Trophoblast cell (in vitro differentiated cells and primary cell): Measurements from ENCODE around the gene TMBIM1.
"Not testable (repeated sequence)": the region's sequence is repeated elsewhere in the genome, so short reads cannot be mapped to it uniquely, and the experiment has no call there.

Experiments used
- DNase-seq, 2 donors: peaks; one replicate each; pipeline ENCODE4 v3.0.0-alpha.2; 2016
- H2AFZ ChIP-seq: 2 replicates; pipeline ENCODE4 v1.6.1; 2013; ENCODE audit warnings: low read length, moderate library complexity, mild to moderate bottlenecking; ENCODE audit not compliant: insufficient read depth, poor library complexity
- H2AK5ac ChIP-seq: 2 replicates; pipeline ENCODE4 v1.6.1; 2013; ENCODE audit warnings: mild to moderate bottlenecking, low read length
- H2BK120ac ChIP-seq: 2 replicates; pipeline ENCODE4 v1.6.1; 2013; ENCODE audit warnings: low read length, mild to moderate bottlenecking, moderate library complexity; ENCODE audit not compliant: insufficient read depth, poor library complexity
- H2BK12ac ChIP-seq: 2 replicates; pipeline ENCODE4 v1.6.1; 2013; ENCODE audit warnings: mild to moderate bottlenecking, low read length, moderate library complexity
- H2BK5ac ChIP-seq: 2 replicates; pipeline ENCODE4 v1.6.1; 2013; ENCODE audit warnings: low read length, low read depth, moderate library complexity, mild to moderate bottlenecking; ENCODE audit not compliant: poor library complexity
- H3K14ac ChIP-seq: 2 replicates; pipeline ENCODE4 v1.6.1; 2013; ENCODE audit warnings: mild to moderate bottlenecking, low read length
- H3K18ac ChIP-seq: 2 replicates; pipeline ENCODE4 v1.6.1; 2013; ENCODE audit warnings: mild to moderate bottlenecking, low read length
- H3K23ac ChIP-seq: 2 replicates; pipeline ENCODE4 v1.6.1; 2013; ENCODE audit warnings: low read length
- H3K27ac ChIP-seq: 2 replicates; pipeline ENCODE4 v1.5.1; 2013; ENCODE audit warnings: low read depth, mild to moderate bottlenecking, inconsistent platforms, low read length, moderate library complexity
- H3K27me3 ChIP-seq: 2 replicates; pipeline ENCODE4 v1.6.1; 2013; ENCODE audit warnings: inconsistent platforms, mild to moderate bottlenecking, low read length, moderate library complexity; ENCODE audit not compliant: insufficient read depth
- H3K36me3 ChIP-seq, 2 experiments: 1 replicate in 1 of 2; 2 replicates in 1 of 2; pipeline ENCODE4 v1.6.1; 2013; ENCODE audit warnings: low read length in 2 of 2, mild to moderate bottlenecking in 2 of 2, moderate library complexity in 1 of 2; ENCODE audit not compliant: insufficient read depth in 2 of 2, control insufficient read depth in 1 of 2
- H3K4ac ChIP-seq: 2 replicates; pipeline ENCODE4 v1.6.1; 2013; ENCODE audit warnings: low read depth, mild to moderate bottlenecking, low read length, moderate library complexity
- H3K4me1 ChIP-seq, 2 experiments: 1 replicate in 1 of 2; 2 replicates in 1 of 2; pipeline ENCODE4 v1.6.1; 2013; ENCODE audit warnings: low read length in 2 of 2, mild to moderate bottlenecking in 2 of 2, moderate library complexity in 1 of 2; ENCODE audit not compliant: insufficient read depth in 2 of 2, control insufficient read depth in 1 of 2
- H3K4me2 ChIP-seq: 2 replicates; pipeline ENCODE4 v1.6.1; 2013; ENCODE audit warnings: inconsistent platforms, mild to moderate bottlenecking, low read length, moderate library complexity
- H3K4me3 ChIP-seq: 2 replicates; pipeline ENCODE4 v1.5.1; 2013; ENCODE audit warnings: mild to moderate bottlenecking, low read depth, low read length, inconsistent platforms
- H3K79me1 ChIP-seq: one replicate; pipeline ENCODE4 v1.6.1; 2013; ENCODE audit warnings: low read length
- H3K79me2 ChIP-seq: 2 replicates; pipeline ENCODE4 v1.6.1; 2013; ENCODE audit warnings: low read length, mild to moderate bottlenecking; ENCODE audit not compliant: control insufficient read depth, insufficient read depth, poor library complexity
- H3K9ac ChIP-seq: 2 replicates; pipeline ENCODE4 v1.6.1; 2013; ENCODE audit warnings: mild to moderate bottlenecking, low read length
- H3K9me3 ChIP-seq: 2 replicates; pipeline ENCODE4 v1.6.1; 2013; ENCODE audit warnings: low read depth, mild to moderate bottlenecking, control low read depth, inconsistent platforms, low read length; ENCODE audit not compliant: insufficient read depth
- H4K12ac ChIP-seq: 2 replicates; pipeline ENCODE4 v1.6.1; 2013; ENCODE audit warnings: low read depth, mild to moderate bottlenecking, low read length, moderate library complexity
- H4K8ac ChIP-seq: 2 replicates; pipeline ENCODE4 v1.6.1; 2013; ENCODE audit warnings: low read depth, mild to moderate bottlenecking, low read length, moderate library complexity
- H4K91ac ChIP-seq: one replicate; pipeline ENCODE4 v1.6.1; 2013; ENCODE audit warnings: low read depth, mild to moderate bottlenecking, low read length, moderate library complexity
- WGBS: extraction: QIAGEN DNeasy Blood & Tissue Kit; methylation state at CpG from one replicate; pipeline ENCODE4 v1.1.7; 2013; ENCODE audit warnings: missing lambda C conversion rate; ENCODE audit not compliant: insufficient read length, insufficient coverage; ENCODE audit errors: extremely low coverage; 5-methylcytosine and 5-hydroxymethylcytosine counted together

Gene TMBIM1

GRCh38 chr2:218311541-218312266, 19.4 kb upstream of the TMBIM1 start:
- not testable (repeated sequence) for H3K23ac ChIP-seq, H3K18ac ChIP-seq, H3K4me2 ChIP-seq, H3K27ac ChIP-seq, H3K4ac ChIP-seq, H3K79me2 ChIP-seq, H2BK120ac ChIP-seq, H3K36me3 ChIP-seq, H3K27me3 ChIP-seq, H4K12ac ChIP-seq, H3K14ac ChIP-seq, H3K4me3 ChIP-seq, H2AK5ac ChIP-seq, H3K4me1 ChIP-seq, H2AFZ ChIP-seq, H3K9me3 ChIP-seq, H3K9ac ChIP-seq, H3K79me1 ChIP-seq
- DNase-seq = peak; percentile 78 to 83
- Histone ChIP-seq H2BK5ac (peak overlapping the region; percentile 57), H4K8ac (peak overlapping the region; percentile 43), H2BK12ac (peak overlapping the region; percentile 43), H4K91ac (peak overlapping the region; percentile 66)
- WGBS = no CpG with 5 or more reads among the region's 11 CpGs

DNA sequence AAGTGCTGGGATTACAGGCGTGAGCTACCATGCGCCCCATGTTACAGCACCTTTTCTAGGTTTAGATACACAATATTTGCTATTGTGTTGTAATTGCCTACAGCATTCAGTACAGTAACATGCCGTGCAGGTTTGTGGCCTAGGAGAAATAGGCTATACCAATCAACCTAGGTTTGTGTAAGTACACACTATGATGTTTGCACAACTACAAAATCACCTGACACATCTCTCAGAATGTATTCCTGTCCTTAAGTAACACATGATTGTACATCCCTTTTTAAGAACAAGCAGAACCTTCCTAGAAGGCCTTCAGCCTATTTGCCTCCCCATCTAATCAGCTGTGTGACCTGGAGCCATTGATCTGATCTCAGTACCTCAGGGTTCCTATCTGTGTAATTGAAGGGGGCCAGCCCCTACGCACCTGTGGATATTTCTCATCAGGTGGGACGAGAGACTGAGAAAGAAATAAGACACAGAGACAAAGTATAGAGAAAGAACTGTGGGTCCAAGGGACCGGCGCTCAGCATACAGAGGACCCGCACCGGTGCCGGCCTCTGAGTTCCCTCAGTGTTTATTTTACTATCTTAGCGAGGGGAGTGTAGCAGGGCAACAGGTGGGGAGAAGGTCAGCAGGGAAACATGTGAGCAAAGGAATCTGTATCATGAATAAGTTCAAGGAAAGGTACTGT, 18.7 kb upstream of the TMBIM1 start:
- no peaks in the 10 kb centered on the region for H3K79me2 ChIP-seq
- no peak overlapping the region for H3K18ac ChIP-seq
- H3K4me3 ChIP-seq = no peak overlapping the region
- no peak overlapping the region for H3K4ac ChIP-seq
- no peak overlapping the region for H4K91ac ChIP-seq
- no peak overlapping the region for H3K14ac ChIP-seq
- H3K27me3 ChIP-seq = no peaks in the 10 kb centered on the region
- WGBS = no CpG with 5 or more reads among the region's 11 CpGs
- H2BK12ac ChIP-seq = no peak overlapping the region
- no peaks in the 10 kb centered on the region for H3K9me3 ChIP-seq
- no peak overlapping the region for H2AFZ ChIP-seq
- no peak overlapping the region for H4K8ac ChIP-seq
- H4K12ac ChIP-seq = no peak overlapping the region
- no peak overlapping the region for H3K23ac ChIP-seq
- H2AK5ac ChIP-seq = no peak overlapping the region
- H3K4me1 ChIP-seq = peaks cover 6% of the 10 kb centered on the region in 2 experiments
- no peak overlapping the region for H2BK120ac ChIP-seq
- H3K79me1 ChIP-seq = peaks cover 5% of the 10 kb centered on the region
- H3K4me2 ChIP-seq = no peak overlapping the region
- peak; percentile 62 to 77 for DNase-seq
- H3K9ac ChIP-seq = no peak overlapping the region
- no peaks in the 10 kb centered on the region for H3K36me3 ChIP-seq
- H3K27ac ChIP-seq = peak overlapping the region; percentile 45
- no peak overlapping the region for H2BK5ac ChIP-seq

DNA sequence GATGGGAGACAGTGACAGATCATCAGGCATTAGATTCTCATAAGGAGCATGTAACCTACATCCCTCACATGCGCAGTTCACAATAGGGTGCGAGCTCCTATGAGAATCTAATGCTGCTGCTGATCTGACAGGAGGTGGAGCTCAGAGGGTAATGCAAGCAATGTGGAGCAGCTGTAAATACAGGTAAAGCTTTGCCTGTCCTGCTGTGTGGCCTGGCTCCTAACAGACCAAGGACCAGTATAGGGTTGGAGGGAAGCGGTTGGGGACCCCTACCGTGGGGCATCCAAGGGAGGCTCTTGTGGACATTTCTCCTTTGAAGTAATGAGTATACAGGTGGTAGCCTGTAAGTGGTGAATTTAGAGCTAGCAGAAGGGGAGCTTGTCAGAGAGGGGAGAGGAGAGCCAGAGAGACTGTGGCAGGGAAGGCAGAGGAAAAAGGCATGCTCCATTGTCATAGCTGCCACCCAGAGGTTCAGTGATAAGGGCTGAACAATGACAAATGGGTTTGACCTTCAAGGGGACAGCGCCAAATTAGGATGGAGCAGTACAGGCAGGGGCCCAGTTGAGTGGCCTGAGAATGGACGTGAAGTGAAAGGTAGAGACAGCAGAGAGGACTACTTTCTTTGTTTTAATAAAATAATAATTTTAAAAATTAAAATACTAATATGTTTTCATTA, 15.2 kb upstream of the TMBIM1 start:
- no peak overlapping the region for H3K4ac ChIP-seq
- no peak overlapping the region for H3K9ac ChIP-seq
- H3K27ac ChIP-seq = no peak overlapping the region
- H2BK120ac ChIP-seq = no peak overlapping the region
- H3K9me3 ChIP-seq = no peaks in the 10 kb centered on the region
- no peak overlapping the region for H2BK12ac ChIP-seq
- no peak overlapping the region for H3K4me2 ChIP-seq
- no peak for DNase-seq
- no peak overlapping the region for H3K18ac ChIP-seq
- no peak overlapping the region for H4K8ac ChIP-seq
- H2AK5ac ChIP-seq = no peak overlapping the region
- H3K79me2 ChIP-seq = no peaks in the 10 kb centered on the region
- peaks cover 4% of the 10 kb centered on the region for H3K79me1 ChIP-seq
- H2AFZ ChIP-seq = no peak overlapping the region
- no peak overlapping the region for H4K12ac ChIP-seq
- no peaks in the 10 kb centered on the region for H3K27me3 ChIP-seq
- H2BK5ac ChIP-seq = no peak overlapping the region
- no peak overlapping the region for H3K14ac ChIP-seq
- no peak overlapping the region for H3K23ac ChIP-seq
- no CpG with 5 or more reads among the region's 6 CpGs for WGBS
- H3K36me3 ChIP-seq = no peaks in the 10 kb centered on the region
- no peak overlapping the region for H3K4me3 ChIP-seq
- peaks cover 3% of the 10 kb centered on the region in 2 experiments for H3K4me1 ChIP-seq
- no peak overlapping the region for H4K91ac ChIP-seq

DNA sequence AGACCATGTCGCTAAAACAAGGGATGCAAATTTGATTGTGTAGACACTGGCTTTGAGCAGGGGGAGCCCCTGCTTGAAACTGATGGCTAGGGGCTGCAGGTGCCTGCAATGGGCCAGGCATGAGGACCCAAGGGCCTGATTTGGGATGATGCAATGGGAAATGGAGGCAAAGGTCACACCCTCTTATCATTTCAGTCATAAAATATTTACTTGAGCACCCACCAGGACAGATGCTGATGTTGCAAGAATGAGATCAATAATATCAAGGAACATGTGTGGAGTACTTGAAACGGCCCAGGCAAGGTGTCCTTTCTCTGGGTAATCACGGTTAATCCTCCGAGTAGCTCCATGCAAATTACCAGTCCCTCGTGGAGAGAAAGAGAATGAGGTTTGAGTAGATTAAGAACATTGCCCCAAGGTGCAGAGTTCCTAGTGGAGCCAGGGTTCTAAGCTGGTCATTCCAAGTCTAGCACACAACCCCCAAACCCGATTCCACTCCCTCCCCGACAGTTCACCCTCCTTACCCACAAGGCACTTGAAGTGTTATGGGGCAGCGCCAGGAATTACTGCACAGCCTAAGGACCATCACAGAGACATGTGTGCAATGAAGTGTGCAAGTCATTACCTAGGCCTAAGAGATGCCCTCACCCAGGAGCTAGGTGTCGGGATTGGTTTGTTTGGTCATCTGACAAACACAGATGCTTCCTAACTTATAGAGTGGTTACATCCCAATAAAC, 14.0 kb upstream of the TMBIM1 start:
- Histone ChIP-seq H3K4me2 (no peak overlapping the region), H3K9me3 (no peaks in the 10 kb centered on the region), H4K8ac (no peak overlapping the region), H3K14ac (no peak overlapping the region), H3K27me3 (no peaks in the 10 kb centered on the region), H4K12ac (no peak overlapping the region), H3K4me3 (no peak overlapping the region), H2AFZ (no peak overlapping the region), H2BK5ac (no peak overlapping the region), H3K4ac (no peak overlapping the region), H3K79me1 (no peaks in the 10 kb centered on the region), H2AK5ac (no peak overlapping the region), H3K23ac (no peak overlapping the region), H3K4me1 (no peaks in the 10 kb centered on the region), H4K91ac (no peak overlapping the region), H3K27ac (no peak overlapping the region), H3K18ac (no peak overlapping the region), H2BK12ac (no peak overlapping the region), H2BK120ac (no peak overlapping the region), H3K79me2 (peaks cover 1% of the 10 kb centered on the region), H3K9ac (no peak overlapping the region), H3K36me3 (no peaks in the 10 kb centered on the region)
- no CpG with 5 or more reads among the region's 9 CpGs for WGBS
- DNase-seq = no peak
